B cell (primary cell): ENCODE results near the gene HK3.

Experiments
- EZH2 ChIP-seq: IDR thresholded peaks from 2 replicates; pipeline ENCODE4 v1.6.1; 2012; ENCODE audit warnings: borderline replicate concordance, low read depth, mild to moderate bottlenecking, moderate library complexity, low read length; ENCODE audit not compliant: insufficient read depth, poor library complexity, severe bottlenecking
- TF ChIP-seq, protein P1 (sequence below): fragments of 200-600 bp; IDR thresholded peaks from one replicate; pipeline ENCODE4 v1.8.0; 2022; ENCODE audit warnings: antibody characterized with exemption, mild to moderate bottlenecking

DNA sequence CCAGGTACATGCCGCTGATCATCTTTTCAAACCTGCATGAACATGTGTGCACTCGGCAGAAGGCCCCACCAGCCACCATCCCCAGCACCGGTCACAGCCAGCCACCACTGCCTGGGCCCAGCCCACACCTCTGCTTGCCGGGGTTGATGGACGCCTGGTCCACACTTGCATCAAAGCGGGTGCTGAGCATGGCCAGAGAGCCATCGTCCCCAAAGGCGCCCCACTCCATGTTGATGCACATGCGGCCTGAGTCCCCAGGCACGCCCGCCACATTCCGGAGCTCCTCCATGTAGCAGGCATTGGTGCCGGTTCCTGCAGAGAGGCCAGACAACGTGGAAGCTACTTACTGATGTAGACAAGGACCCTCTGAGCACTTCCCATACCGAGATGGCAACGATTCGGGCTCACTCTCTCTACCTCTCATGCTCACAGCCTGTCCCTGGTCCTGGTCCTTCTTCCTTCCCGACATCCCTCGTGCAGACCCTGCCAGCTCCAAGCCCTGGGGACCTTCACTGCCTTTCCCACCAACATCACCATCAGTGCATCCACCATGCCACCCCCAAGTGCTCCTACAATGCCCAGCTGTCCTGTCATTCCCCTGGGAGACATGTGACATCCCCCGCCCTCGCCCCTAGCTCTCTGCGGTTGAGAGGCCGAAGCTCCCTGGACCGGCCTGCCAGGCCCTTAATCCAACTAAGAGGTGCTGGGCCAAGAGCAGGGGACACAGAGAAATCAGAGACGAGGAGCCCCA is 17.2 kb downstream of the HK3 start:
- TF ChIP-seq, protein P1, sequence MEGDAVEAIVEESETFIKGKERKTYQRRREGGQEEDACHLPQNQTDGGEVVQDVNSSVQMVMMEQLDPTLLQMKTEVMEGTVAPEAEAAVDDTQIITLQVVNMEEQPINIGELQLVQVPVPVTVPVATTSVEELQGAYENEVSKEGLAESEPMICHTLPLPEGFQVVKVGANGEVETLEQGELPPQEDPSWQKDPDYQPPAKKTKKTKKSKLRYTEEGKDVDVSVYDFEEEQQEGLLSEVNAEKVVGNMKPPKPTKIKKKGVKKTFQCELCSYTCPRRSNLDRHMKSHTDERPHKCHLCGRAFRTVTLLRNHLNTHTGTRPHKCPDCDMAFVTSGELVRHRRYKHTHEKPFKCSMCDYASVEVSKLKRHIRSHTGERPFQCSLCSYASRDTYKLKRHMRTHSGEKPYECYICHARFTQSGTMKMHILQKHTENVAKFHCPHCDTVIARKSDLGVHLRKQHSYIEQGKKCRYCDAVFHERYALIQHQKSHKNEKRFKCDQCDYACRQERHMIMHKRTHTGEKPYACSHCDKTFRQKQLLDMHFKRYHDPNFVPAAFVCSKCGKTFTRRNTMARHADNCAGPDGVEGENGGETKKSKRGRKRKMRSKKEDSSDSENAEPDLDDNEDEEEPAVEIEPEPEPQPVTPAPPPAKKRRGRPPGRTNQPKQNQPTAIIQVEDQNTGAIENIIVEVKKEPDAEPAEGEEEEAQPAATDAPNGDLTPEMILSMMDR: no peak
- no peak for TF ChIP-seq EZH2
